Daoy (cell line): Measurements from ENCODE around the gene C3orf38. TPM values are rescaled to one million over a fixed set of nuclear protein-coding genes. Genes with fewer than 3 reads are reported as not detected.
"Not testable (repeated sequence)": the region's sequence is repeated elsewhere in the genome, so short reads cannot be mapped to it uniquely, and the experiment has no call there.

Experiments used
- DNase-seq: peaks from one replicate; pipeline ENCODE4 v3.0.0-alpha.2; 2015; ENCODE audit warnings: low read depth
- total RNA-seq: library from RNA; depleted of rRNA; stranded (reverse); fragments of >200 nt; shearing (Covaris generic); gene quantifications from 2 replicates; pipeline ENCODE4 v1.2.3, GENCODE V29; 2014; rRNA removed

Gene C3orf38
- total RNA-seq, 1 experiment from 2014 or later, result 13.8 TPM

GRCh38 chr3:88152841-88153240 is 3.1 kb downstream of the C3orf38 start:
- no peak for DNase-seq

- no peak for DNase-seq
Observed at GRCh38 chr3:88166419-88166971, 16.7 kb downstream of the C3orf38 start.

- no peak for DNase-seq
Observed at GRCh38 chr3:88167173-88167572, 17.4 kb downstream of the C3orf38 start.

GRCh38 chr3:88167704-88168103 is 17.9 kb downstream of the C3orf38 start:
- DNase-seq, result no peak

- no peak for DNase-seq
Observed at GRCh38 chr3:88168171-88168570, 18.4 kb downstream of the C3orf38 start.

GRCh38 chr3:88180398-88180999 is 30.7 kb downstream of the C3orf38 start:
- DNase-seq, result peak; percentile 2

GRCh38 chr3:88182165-88182918 is 32.6 kb downstream of the C3orf38 start:
- DNase-seq, result not testable (repeated sequence)

GRCh38 chr3:88188436-88188835 is 38.7 kb downstream of the C3orf38 start:
- DNase-seq, result peak; percentile 26

- DNase-seq, result peak; percentile 12
Observed at GRCh38 chr3:88189361-88189810, 39.6 kb downstream of the C3orf38 start.

GRCh38 chr3:88191872-88192409 is 42.2 kb downstream of the C3orf38 start:
- DNase-seq, result no peak

- no peak for DNase-seq
Observed at GRCh38 chr3:88192631-88193030, 42.9 kb downstream of the C3orf38 start.

- peak; percentile 26 for DNase-seq
Observed at GRCh38 chr3:88195951-88196434, 46.2 kb downstream of the C3orf38 start.

GRCh38 chr3:88198121-88198520 is 48.4 kb downstream of the C3orf38 start:
- DNase-seq, result no peak

GRCh38 chr3:88203642-88204055 is 53.9 kb downstream of the C3orf38 start:
- DNase-seq, result peak; percentile 35

Other genes starting within 250 kb of the C3orf38 start
- 25.8 and 28.6 TPM in 2 replicates for gene CGGBP1, start 91.0 kb upstream of the C3orf38 start, total RNA-seq
- gene ZNF654, start 90.7 kb upstream of the C3orf38 start, total RNA-seq, result 3.7 and 6.2 TPM in 2 replicates